PC-3 (cell line): ENCODE measurements around the gene NRAS. TPM values are rescaled to one million over a fixed set of nuclear protein-coding genes. Genes with fewer than 3 reads are reported as not detected.

ENCODE experiments used
- ATAC-seq: fragments of 200-7000 bp; cut with Tn5 transposase; 2 replicates; pipeline ENCODE4 v1.9.1; 2020; ENCODE audit warnings: mild to moderate bottlenecking, moderate library complexity
- BruUV-seq: library from RNA; stranded (reverse); fragments of 400-500 nt; replicated peaks from 2 replicates; lab custom pipeline; 2021; lab: Mats Ljungman, UMichigan
- CTCF ChIA-PET: fragments of 300-600 bp; sonication (Branson Sonifier 250); formaldehyde crosslinking; loops from one replicate; lab custom pipeline; 2022; ENCODE audit warnings: antibody characterized with exemption; lab: Charles Lee
- POLR2A ChIA-PET: fragments of 300-600 bp; sonication (Branson Sonifier 250); formaldehyde crosslinking; loops from one replicate; lab custom pipeline; 2022; ENCODE audit warnings: antibody characterized with exemption; ENCODE audit not compliant: unreplicated experiment; lab: Charles Lee
- DNase-seq: peaks from one replicate; pipeline ENCODE4 v3.0.0-alpha.2; 2015
- H2AFZ ChIP-seq: fragments of 300-600 bp; sonication (generic); 2 replicates; pipeline ENCODE4 v1.6.0; 2016; ENCODE audit warnings: antibody characterized with exemption, low read length
- H3F3A ChIP-seq: fragments of 300-600 bp; sonication (generic); one replicate; pipeline ENCODE4 v1.6.0; 2017; ENCODE audit warnings: antibody characterized with exemption, low read length, control low read depth, mild to moderate bottlenecking; ENCODE audit not compliant: unreplicated experiment
- H3K27ac ChIP-seq: fragments of 300-600 bp; sonication (generic); 2 replicates; pipeline ENCODE4 v1.5.1; 2016; ENCODE audit warnings: mild to moderate bottlenecking, low read length
- H3K27me3 ChIP-seq: fragments of 300-600 bp; sonication (generic); 2 replicates; pipeline ENCODE4 v1.6.1; 2016; ENCODE audit warnings: low read length, mixed read lengths
- H3K36me3 ChIP-seq: fragments of 300-600 bp; sonication (generic); 2 replicates; pipeline ENCODE4 v1.6.1; 2016; ENCODE audit warnings: low read depth, mixed run types, low read length, mixed read lengths
- H3K4me1 ChIP-seq: fragments of 300-600 bp; sonication (generic); 2 replicates; pipeline ENCODE4 v1.5.1; 2016; ENCODE audit warnings: low read length; ENCODE audit not compliant: insufficient read depth
- H3K4me2 ChIP-seq: fragments of 300-600 bp; sonication (generic); 2 replicates; pipeline ENCODE4 v1.6.0; 2016; ENCODE audit warnings: low read length
- H3K4me3 ChIP-seq: fragments of 300-600 bp; sonication (generic); 2 replicates; pipeline ENCODE4 v1.5.1; 2016; ENCODE audit warnings: mild to moderate bottlenecking, low read length, mixed read lengths
- H3K79me2 ChIP-seq: fragments of 300-600 bp; sonication (generic); 2 replicates; pipeline ENCODE4 v1.6.1; 2017; ENCODE audit warnings: low read length, mixed read lengths
- H3K9ac ChIP-seq: fragments of 300-600 bp; sonication (generic); 2 replicates; pipeline ENCODE4 v1.6.0; 2016; ENCODE audit warnings: mild to moderate bottlenecking, low read length
- H3K9me2 ChIP-seq: fragments of 300-600 bp; sonication (generic); replicated peaks from 2 replicates; pipeline ENCODE4 v1.6.1; 2016; ENCODE audit warnings: mixed run types, low read length, mixed read lengths
- H3K9me3 ChIP-seq: fragments of 300-600 bp; sonication (generic); 2 replicates; pipeline ENCODE4 v1.6.1; 2016; ENCODE audit warnings: low read length, mixed read lengths
- H4K20me1 ChIP-seq: fragments of 300-600 bp; sonication (generic); 2 replicates; pipeline ENCODE4 v1.6.1; 2016; ENCODE audit warnings: low read length, mixed read lengths
- EZH2 ChIP-seq: fragments of 300-600 bp; sonication (generic); IDR thresholded peaks from one replicate; pipeline ENCODE4 v1.6.1; 2017; ENCODE audit warnings: antibody characterized with exemption, mild to moderate bottlenecking, low read length; ENCODE audit not compliant: unreplicated experiment
- EZH2phosphoT487 ChIP-seq: fragments of 300-600 bp; sonication (generic); IDR thresholded peaks from 2 replicates; pipeline ENCODE4 v1.6.1; 2018; ENCODE audit warnings: mild to moderate bottlenecking, antibody characterized with exemption, low read length, borderline replicate concordance
- intact Hi-C: fragments of 100-400 bp; cut with micrococcal nuclease; formaldehyde crosslinking; loops from 2 replicates; pipeline ENCODE4 v1.9.0; 2023
- total RNA-seq: library from RNA; depleted of rRNA; stranded (reverse); fragments of >200 nt; gene quantifications from 2 replicates; pipeline ENCODE4 v1.2.3, GENCODE V29; 2014
- TF ChIP-seq, protein P1 (sequence below): fragments of 300-600 bp; sonication (generic); conservative IDR thresholded peaks from 2 replicates; pipeline ENCODE4 v1.5.1; 2017; ENCODE audit warnings: antibody characterized with exemption, low read depth, mild to moderate bottlenecking, low read length

NRAS gene
- total RNA-seq, 1 experiment from 2014 or later = 15.1 TPM

DNA sequence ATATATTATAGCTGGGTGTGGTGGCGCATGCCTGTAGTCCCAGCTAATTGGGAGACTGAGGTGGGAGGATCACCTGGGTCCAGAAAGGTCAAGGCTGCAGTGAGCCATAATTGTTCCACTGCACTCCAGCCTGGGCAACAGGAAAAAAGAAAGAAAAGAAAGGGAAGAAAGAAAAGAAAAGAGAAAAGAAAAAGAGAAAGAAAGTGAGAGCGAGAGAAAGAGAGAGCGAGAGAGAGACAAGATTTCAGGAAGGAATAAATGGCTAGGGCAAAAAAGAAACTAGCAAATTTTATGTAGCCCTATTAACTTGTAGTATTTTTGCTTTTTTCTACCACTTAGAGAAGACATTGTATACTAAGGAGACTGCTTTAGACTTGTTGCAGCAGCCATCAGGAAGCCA is 6.2 kb downstream of the NRAS start:
- peaks cover 3% of the 10 kb centered on the region for H3K79me2 ChIP-seq
- no peak overlapping the region for H3K4me3 ChIP-seq
- no peak overlapping the region for H3K4me2 ChIP-seq
- DNase-seq (no peak), ATAC-seq (no peak)
- ChIA-PET CTCF (no interaction called here), POLR2A (interaction anchor here (0.7 kb wide), 1 partner anchor 45 kb away, joined by 8 read pairs; no protein-coding TSS in a partner anchor)
- no peaks in the 10 kb centered on the region for H3K9me2 ChIP-seq
- no peaks in the 10 kb centered on the region for H4K20me1 ChIP-seq
- no peak overlapping the region for H2AFZ ChIP-seq
- H3K4me1 ChIP-seq = no peaks in the 10 kb centered on the region
- no peaks in the 10 kb centered on the region for H3F3A ChIP-seq
- no peak overlapping the region for H3K27ac ChIP-seq
- no TSS peak for BruUV-seq
- H3K27me3 ChIP-seq = no peaks in the 10 kb centered on the region
- intact Hi-C loops = no loop called here
- H3K9me3 ChIP-seq = no peaks in the 10 kb centered on the region
- H3K9ac ChIP-seq = no peak overlapping the region
- no peak for TF ChIP-seq EZH2phosphoT487
- TF ChIP-seq, protein P1, sequence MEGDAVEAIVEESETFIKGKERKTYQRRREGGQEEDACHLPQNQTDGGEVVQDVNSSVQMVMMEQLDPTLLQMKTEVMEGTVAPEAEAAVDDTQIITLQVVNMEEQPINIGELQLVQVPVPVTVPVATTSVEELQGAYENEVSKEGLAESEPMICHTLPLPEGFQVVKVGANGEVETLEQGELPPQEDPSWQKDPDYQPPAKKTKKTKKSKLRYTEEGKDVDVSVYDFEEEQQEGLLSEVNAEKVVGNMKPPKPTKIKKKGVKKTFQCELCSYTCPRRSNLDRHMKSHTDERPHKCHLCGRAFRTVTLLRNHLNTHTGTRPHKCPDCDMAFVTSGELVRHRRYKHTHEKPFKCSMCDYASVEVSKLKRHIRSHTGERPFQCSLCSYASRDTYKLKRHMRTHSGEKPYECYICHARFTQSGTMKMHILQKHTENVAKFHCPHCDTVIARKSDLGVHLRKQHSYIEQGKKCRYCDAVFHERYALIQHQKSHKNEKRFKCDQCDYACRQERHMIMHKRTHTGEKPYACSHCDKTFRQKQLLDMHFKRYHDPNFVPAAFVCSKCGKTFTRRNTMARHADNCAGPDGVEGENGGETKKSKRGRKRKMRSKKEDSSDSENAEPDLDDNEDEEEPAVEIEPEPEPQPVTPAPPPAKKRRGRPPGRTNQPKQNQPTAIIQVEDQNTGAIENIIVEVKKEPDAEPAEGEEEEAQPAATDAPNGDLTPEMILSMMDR = no peak
- no peak for TF ChIP-seq EZH2
- peaks cover 63% of the 10 kb centered on the region; the same call in 1 of the 2 replicates for H3K36me3 ChIP-seq

DNA sequence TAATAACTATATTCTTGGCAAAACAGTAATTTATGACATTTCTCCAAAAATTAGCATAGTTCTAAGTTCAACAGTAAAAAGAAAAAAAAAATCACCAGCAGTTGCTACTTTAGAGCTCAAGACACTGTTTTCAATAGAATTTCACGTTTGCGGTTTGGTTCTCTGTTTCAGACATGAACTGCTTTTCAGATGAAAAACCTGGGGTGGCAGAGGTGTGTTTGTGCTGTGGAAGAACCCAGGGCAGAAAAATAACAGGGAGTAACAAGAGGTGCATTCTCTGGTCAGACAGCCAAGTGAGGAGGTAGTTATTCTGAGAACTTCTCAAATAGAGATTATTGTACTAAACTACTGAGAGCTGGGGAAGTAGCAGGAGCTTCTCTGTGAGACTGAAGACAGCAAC is 9.0 kb downstream of the NRAS start:
- Histone ChIP-seq H3K36me3 (peaks cover 46% of the 10 kb centered on the region; the same call in 1 of the 2 replicates), H3F3A (no peaks in the 10 kb centered on the region), H4K20me1 (no peaks in the 10 kb centered on the region), H2AFZ (no peak overlapping the region), H3K79me2 (no peaks in the 10 kb centered on the region), H3K9me3 (no peaks in the 10 kb centered on the region), H3K9ac (no peak overlapping the region), H3K4me2 (no peak overlapping the region), H3K27me3 (no peaks in the 10 kb centered on the region), H3K27ac (no peak overlapping the region), H3K9me2 (no peaks in the 10 kb centered on the region), H3K4me1 (no peaks in the 10 kb centered on the region), H3K4me3 (no peak overlapping the region)
- no peak for ATAC-seq
- ChIA-PET POLR2A (no interaction called here), CTCF (no interaction called here)
- no peak for DNase-seq
- intact Hi-C loops = no loop called here
- TF ChIP-seq EZH2phosphoT487 (no peak), EZH2 (no peak)
- TF ChIP-seq, protein P1 = no peak
- BruUV-seq = TSS peak; percentile 7

DNA sequence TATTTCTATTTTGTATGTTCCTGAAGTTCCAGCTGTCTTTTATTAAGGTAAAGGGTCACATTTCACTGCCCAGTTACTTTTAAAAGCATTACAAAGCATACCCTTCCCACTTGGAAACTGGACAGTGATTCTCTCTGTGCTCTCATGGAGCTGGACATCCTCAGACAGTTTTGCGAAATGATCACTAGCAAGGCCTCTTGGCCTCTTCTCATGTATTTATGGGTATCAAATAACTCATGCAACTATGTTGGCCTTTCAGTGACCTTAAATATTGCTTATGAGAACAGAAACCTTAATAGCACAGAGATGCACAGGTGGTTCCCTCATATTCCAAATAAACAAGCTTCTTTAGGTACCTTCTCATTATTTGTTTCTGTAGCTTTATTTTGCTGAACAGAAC is 13.3 kb downstream of the NRAS start:
- no peaks in the 10 kb centered on the region for H3K4me1 ChIP-seq
- H3K36me3 ChIP-seq = peaks cover 24% of the 10 kb centered on the region; the same call in 1 of the 2 replicates
- no peaks in the 10 kb centered on the region for H4K20me1 ChIP-seq
- no peak overlapping the region for H3K4me3 ChIP-seq
- no peaks in the 10 kb centered on the region for H3K27me3 ChIP-seq
- no peak overlapping the region for H3K27ac ChIP-seq
- H3K9ac ChIP-seq = no peak overlapping the region
- H3K79me2 ChIP-seq = no peaks in the 10 kb centered on the region
- no peaks in the 10 kb centered on the region for H3F3A ChIP-seq
- no peak for DNase-seq
- no peaks in the 10 kb centered on the region for H3K9me3 ChIP-seq
- ATAC-seq = no peak
- H2AFZ ChIP-seq = no peak overlapping the region
- POLR2A ChIA-PET = interaction anchor here (1.2 kb wide), 1 partner anchor 13 kb away, joined by 8 read pairs; the partner anchor contains the start of gene NRAS
- H3K9me2 ChIP-seq = no peaks in the 10 kb centered on the region
- no peak overlapping the region for H3K4me2 ChIP-seq
- intact Hi-C loops = no loop called here
- no TSS peak for BruUV-seq
- TF ChIP-seq, protein P1 = no peak
- TF ChIP-seq EZH2phosphoT487 = no peak
- no peak for TF ChIP-seq EZH2
- CTCF ChIA-PET = interaction anchor here (0.6 kb wide), 1 partner anchor 1892 kb away, joined by 4 read pairs; no protein-coding TSS in a partner anchor
